Raji (cell line): ENCODE data around the gene PARP8.

Experiments used
- POLR2A ChIP-seq: IDR thresholded peaks from 2 replicates; pipeline ENCODE4 v1.6.1; 2011; ENCODE audit warnings: low read depth, low read length, control low read depth; ENCODE audit not compliant: insufficient read depth

Gene PARP8

GRCh38 chr5:50853151-50853550 lies 186.7 kb downstream of the PARP8 start:
- TF ChIP-seq POLR2A, result no peak

GRCh38 chr5:50854082-50854481 lies 187.6 kb downstream of the PARP8 start:
- TF ChIP-seq POLR2A, result no peak

- no peak for TF ChIP-seq POLR2A
Observed at GRCh38 chr5:50855001-50855400, 188.6 kb downstream of the PARP8 start.

- TF ChIP-seq POLR2A, result no peak
Observed at GRCh38 chr5:50856401-50857119, 190.1 kb downstream of the PARP8 start.

DNA sequence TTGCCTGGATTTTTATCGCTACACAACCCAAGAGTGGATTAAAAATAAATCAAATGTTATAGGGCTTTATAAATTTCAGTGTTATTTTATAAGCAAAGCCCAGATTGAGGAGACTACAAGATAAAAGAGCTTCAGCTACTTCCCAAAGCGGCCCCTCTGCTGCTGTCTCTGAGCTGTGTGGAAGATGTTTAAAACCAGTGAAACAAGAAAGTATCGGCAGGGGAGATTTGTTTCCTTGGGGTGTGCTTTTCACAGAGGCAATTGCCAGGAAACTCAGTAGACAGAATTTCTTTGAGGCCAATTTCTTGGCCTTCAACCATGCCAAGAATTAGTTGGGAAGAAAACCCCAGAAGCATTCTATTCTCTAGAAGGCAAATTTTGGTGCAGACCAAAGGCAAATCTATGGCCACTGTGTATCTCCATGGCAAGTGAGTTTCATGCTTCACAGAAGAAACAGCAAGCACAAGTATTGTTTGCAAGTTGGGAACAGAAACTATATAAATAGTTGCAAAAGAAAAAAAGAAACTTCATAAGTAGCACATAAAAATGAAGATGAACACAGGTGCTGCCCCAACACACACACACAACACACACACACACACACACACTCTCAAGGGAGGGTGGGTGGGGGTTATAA lies 197.2 kb downstream of the PARP8 start:
- TF ChIP-seq POLR2A, result no peak

- TF ChIP-seq POLR2A, result no peak
Observed at GRCh38 chr5:50864466-50864865, 198.0 kb downstream of the PARP8 start.

GRCh38 chr5:50866415-50866814 lies 200.0 kb downstream of the PARP8 start:
- no peak for TF ChIP-seq POLR2A

- TF ChIP-seq POLR2A, result no peak
Observed at GRCh38 chr5:50867140-50867539, 200.7 kb downstream of the PARP8 start.

DNA sequence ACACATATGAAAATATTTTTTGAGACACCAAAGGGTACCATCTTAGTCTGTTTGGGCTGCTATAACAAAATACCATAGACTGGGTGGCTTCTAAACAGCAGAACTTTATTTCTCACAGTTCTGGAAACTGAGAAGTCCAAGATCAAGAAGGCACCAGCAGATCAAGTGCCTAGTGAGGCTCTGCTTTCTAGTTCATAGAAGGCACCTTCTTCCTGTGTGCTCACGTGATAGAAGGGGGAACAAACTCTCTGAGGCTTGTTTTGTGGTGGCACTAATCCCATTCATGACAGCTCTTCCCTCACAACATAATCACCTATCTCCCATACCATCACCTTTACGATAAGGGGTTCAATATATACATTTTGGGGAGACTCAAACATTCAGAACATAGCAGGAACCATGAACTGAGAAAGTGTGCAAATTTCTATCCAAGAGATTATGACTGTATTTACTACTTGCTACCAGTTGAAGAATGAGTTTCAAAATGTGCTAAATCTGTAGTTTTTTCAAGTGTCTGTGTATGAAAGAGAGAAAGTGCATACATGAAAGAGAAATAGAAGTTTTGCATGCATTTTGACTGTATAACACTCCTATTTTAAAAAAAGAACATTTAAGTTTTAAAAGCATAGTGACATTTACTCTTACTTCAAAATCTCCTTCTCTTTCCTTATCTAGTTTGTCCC lies 207.3 kb downstream of the PARP8 start:
- no peak for TF ChIP-seq POLR2A

- TF ChIP-seq POLR2A, result no peak
Observed at GRCh38 chr5:50874306-50875001, 208.0 kb downstream of the PARP8 start.

DNA sequence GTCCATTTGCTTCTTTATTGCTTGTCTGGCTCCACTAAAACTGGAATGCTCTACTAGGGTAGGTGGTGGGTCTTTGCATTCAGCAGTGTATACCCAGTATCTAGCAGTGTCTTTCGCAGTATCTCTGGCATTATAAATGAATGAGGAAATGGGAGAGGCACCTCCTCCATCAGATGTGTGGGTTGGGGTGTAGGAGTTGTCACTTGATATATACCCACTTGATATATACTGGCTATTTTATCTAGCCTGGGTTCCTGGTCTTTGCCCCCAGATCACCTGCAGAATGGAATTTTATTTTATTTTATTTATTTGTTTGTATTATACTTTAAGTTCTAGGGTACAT lies 208.5 kb downstream of the PARP8 start:
- TF ChIP-seq POLR2A, result no peak

DNA sequence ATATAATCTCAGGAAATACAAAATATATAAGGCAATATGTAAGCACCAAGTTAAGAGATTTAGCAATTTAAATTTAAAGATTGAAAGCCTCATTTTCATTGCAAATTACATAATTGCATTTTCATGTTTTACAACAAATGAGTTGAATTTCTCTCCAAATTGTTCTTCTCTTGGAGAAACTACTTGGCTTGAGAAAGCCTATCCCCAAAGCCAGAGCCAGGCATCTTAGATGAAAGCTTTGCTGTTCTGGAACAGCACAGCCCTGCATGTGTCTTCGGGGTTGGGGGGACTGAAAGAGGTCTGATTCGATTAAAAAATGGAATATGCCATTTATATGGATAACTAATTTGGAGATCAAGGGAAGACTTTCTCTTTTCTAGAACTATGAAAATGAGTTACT lies 212.0 kb downstream of the PARP8 start:
- no peak for TF ChIP-seq POLR2A

DNA sequence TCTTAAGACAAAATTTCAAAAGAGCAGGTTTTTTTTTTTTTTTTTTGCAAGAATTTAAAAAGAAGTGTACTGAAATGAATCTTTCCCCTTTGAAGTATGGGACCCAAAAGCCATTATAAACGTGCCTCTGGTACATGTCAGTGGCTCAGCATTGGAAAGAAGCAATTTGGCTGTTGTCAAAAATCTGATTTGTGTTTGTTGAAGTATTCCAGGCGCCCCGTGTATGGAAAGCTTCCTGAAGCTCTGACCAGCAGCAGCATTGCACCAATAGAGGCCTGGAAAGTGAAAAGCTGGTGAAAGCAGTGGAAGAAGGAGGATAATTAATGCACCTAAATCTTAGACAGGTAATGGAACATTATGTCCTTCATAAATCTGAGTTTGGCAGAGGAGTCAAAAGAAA lies 215.0 kb downstream of the PARP8 start:
- TF ChIP-seq POLR2A, result no peak

DNA sequence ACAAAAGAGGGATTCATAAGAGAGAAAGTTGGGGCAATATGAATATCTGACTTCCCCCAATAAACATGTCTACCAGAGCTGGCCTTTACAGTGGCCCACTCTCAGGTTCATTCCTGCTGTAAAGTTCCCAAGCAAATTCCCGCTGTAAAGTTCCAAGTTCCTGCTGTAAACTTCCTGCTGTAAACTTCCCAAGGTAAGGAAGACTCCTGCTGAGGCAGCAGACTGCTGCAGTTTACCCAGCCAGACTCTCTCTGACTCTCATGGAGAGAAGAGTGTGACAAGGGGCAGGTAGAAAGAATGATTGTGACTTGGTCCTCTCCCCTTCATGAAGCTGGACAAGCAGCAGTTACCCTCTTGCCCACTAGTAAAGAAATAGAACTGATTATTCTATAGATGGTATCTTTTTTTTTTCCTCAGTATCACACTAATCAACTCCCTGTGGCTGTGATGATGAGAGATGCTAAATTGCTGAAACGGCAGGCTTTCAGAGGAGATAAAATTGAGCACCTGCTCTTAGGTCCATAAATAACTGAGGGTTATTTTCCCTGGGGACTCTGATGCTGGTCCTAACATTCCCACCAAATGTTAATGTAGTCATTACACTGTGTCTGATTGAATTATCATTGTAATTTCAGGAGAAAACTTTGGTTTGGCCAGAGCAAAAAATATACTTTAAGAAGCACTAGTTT lies 220.4 kb downstream of the PARP8 start:
- TF ChIP-seq POLR2A, result no peak
